Endothelial cell of umbilical vein (primary cell): Measurements from ENCODE around the gene NDUFA1.

Source experiments
- EZH2 ChIP-seq: IDR thresholded peaks from 2 replicates; pipeline ENCODE4 v1.6.1; 2012; ENCODE audit warnings: borderline replicate concordance, low read depth, mild to moderate bottlenecking, moderate library complexity, low read length, inconsistent platforms; ENCODE audit not compliant: severe bottlenecking
- FOS ChIP-seq: IDR thresholded peaks from 2 replicates; pipeline ENCODE4 v1.6.1; 2011; ENCODE audit warnings: mild to moderate bottlenecking, low read length, moderate library complexity, borderline replicate concordance; ENCODE audit not compliant: insufficient read depth
- POLR2A ChIP-seq: IDR thresholded peaks from 2 replicates; pipeline ENCODE4 v1.6.1; 2012; ENCODE audit warnings: low read depth, mild to moderate bottlenecking, control low read depth, low read length
- POLR2AphosphoS5 ChIP-seq: IDR thresholded peaks from 2 replicates; pipeline ENCODE4 v1.6.1; 2012; ENCODE audit warnings: low read depth, mild to moderate bottlenecking, control low read depth, low read length, moderate library complexity; ENCODE audit not compliant: insufficient read depth
- TF ChIP-seq, protein P1 (sequence below), 2 donors: IDR thresholded peaks; 1 replicate in 1 of 2; 2 replicates in 1 of 2; pipeline ENCODE4 v1.5.1; 2011; ENCODE audit warnings: low read length in 2 of 2, mild to moderate bottlenecking in 2 of 2, moderate library complexity in 2 of 2, control low read depth in 1 of 2, inconsistent platforms in 1 of 2, low read depth in 1 of 2; ENCODE audit not compliant: insufficient read depth in 1 of 2; ENCODE audit errors: extremely low read depth in 1 of 2

DNA sequence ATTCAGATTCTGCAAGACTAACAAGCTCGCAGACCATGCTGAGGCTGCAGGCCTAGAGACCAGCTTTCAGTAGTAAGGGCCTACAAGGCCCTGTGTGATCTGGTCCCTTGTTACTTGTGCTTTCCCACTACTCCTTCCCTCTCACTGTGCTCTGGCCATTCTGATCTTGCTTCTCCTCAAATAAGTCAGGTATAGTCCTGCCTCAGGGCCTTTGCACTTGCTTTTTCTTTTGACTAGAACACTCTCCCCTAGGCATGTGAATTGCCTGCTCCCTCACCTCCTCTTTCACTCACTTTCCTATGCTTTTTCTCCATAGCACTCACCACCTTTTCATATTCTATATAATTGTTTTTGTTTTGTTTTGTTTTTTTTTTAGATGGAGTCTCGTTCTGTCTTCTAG, 46.2 kb downstream of the NDUFA1 start:
- TF ChIP-seq, protein P1, sequence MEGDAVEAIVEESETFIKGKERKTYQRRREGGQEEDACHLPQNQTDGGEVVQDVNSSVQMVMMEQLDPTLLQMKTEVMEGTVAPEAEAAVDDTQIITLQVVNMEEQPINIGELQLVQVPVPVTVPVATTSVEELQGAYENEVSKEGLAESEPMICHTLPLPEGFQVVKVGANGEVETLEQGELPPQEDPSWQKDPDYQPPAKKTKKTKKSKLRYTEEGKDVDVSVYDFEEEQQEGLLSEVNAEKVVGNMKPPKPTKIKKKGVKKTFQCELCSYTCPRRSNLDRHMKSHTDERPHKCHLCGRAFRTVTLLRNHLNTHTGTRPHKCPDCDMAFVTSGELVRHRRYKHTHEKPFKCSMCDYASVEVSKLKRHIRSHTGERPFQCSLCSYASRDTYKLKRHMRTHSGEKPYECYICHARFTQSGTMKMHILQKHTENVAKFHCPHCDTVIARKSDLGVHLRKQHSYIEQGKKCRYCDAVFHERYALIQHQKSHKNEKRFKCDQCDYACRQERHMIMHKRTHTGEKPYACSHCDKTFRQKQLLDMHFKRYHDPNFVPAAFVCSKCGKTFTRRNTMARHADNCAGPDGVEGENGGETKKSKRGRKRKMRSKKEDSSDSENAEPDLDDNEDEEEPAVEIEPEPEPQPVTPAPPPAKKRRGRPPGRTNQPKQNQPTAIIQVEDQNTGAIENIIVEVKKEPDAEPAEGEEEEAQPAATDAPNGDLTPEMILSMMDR (IDR thresholded peaks at IDR 0.05; ENCODE audit: extremely low read depth in 1 of 2, insufficient read depth in 1 of 2, low read depth in 1 of 2, low read length in 2 of 2), result no peak
- no peak for TF ChIP-seq POLR2AphosphoS5
- TF ChIP-seq EZH2, result no peak
- no peak for TF ChIP-seq FOS
- no peak for TF ChIP-seq POLR2A
